ENCODE measurements around the gene SPINK4.

DNA sequence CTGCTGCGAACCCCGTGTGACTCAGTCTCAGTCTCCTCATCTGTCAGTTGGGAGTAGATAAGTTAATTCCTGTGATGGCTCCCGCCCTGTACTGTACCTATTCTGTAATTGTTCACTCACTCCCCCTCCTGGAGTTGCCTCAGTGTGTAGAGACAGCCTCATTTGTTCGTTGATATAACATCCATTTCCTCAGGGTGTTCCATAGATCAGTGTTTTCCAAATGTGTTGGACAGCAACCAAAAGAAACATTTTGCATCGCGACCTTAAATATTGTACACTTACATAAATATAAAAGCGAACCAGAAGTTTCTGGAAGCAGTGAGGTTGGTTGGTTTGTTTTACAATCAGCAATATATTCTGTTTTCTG lies 51.0 kb downstream of the SPINK4 start:
- TF ChIP-seq, protein P1, sequence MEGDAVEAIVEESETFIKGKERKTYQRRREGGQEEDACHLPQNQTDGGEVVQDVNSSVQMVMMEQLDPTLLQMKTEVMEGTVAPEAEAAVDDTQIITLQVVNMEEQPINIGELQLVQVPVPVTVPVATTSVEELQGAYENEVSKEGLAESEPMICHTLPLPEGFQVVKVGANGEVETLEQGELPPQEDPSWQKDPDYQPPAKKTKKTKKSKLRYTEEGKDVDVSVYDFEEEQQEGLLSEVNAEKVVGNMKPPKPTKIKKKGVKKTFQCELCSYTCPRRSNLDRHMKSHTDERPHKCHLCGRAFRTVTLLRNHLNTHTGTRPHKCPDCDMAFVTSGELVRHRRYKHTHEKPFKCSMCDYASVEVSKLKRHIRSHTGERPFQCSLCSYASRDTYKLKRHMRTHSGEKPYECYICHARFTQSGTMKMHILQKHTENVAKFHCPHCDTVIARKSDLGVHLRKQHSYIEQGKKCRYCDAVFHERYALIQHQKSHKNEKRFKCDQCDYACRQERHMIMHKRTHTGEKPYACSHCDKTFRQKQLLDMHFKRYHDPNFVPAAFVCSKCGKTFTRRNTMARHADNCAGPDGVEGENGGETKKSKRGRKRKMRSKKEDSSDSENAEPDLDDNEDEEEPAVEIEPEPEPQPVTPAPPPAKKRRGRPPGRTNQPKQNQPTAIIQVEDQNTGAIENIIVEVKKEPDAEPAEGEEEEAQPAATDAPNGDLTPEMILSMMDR (IDR thresholded peaks at IDR 0.05), result no peak
- no peak for TF ChIP-seq EZH2 (IDR thresholded peaks at IDR 0.05; ENCODE audit: borderline replicate concordance, insufficient read depth, low read depth, low read length, poor library complexity, severe bottlenecking)
